Hepatocyte (in vitro differentiated cells): ENCODE data around the gene EPHA5. TPM values are rescaled to one million over a fixed set of nuclear protein-coding genes. Genes with fewer than 3 reads are reported as not detected.

Experiments used
- DNase-seq: peaks from one replicate; pipeline ENCODE4 v3.0.0-alpha.2; 2016; ENCODE audit warnings: low spot score
- H2AFZ ChIP-seq: fragments of 200-600 bp; sonication (generic); 2 replicates; pipeline ENCODE4 v1.6.0; 2016; ENCODE audit warnings: antibody characterized with exemption, mild to moderate bottlenecking
- H3K27ac ChIP-seq: fragments of 200-600 bp; sonication (generic); 2 replicates; pipeline ENCODE4 v1.5.1; 2016; ENCODE audit warnings: mild to moderate bottlenecking
- H3K27me3 ChIP-seq: fragments of 200-600 bp; sonication (generic); 2 replicates; pipeline ENCODE4 v1.6.1; 2016
- H3K36me3 ChIP-seq: fragments of 200-600 bp; sonication (generic); replicated peaks from 2 replicates; pipeline ENCODE4 v1.5.1; 2016; ENCODE audit warnings: low read depth; ENCODE audit not compliant: insufficient read depth
- H3K4me1 ChIP-seq: fragments of 200-600 bp; sonication (generic); 2 replicates; pipeline ENCODE4 v1.5.1; 2016; ENCODE audit warnings: mild to moderate bottlenecking, moderate library complexity; ENCODE audit not compliant: insufficient read depth
- H3K4me2 ChIP-seq: fragments of 200-600 bp; sonication (generic); 2 replicates; pipeline ENCODE4 v1.6.0; 2016
- H3K4me3 ChIP-seq: fragments of 200-600 bp; sonication (generic); 2 replicates; pipeline ENCODE4 v1.5.1; 2016; ENCODE audit warnings: mild to moderate bottlenecking
- H3K79me2 ChIP-seq: fragments of 200-600 bp; sonication (generic); 2 replicates; pipeline ENCODE4 v1.6.0; 2017; ENCODE audit warnings: mild to moderate bottlenecking
- H3K9me2 ChIP-seq: fragments of 200-600 bp; sonication (generic); replicated peaks from 2 replicates; pipeline ENCODE4 v1.6.0; 2017; ENCODE audit warnings: mild to moderate bottlenecking; ENCODE audit not compliant: insufficient read depth
- H3K9me3 ChIP-seq: fragments of 200-600 bp; sonication (generic); 2 replicates; pipeline ENCODE4 v1.5.1; 2016; ENCODE audit warnings: low read depth, mild to moderate bottlenecking
- H4K20me1 ChIP-seq: fragments of 200-600 bp; sonication (generic); 2 replicates; pipeline ENCODE4 v1.6.0; 2016; ENCODE audit warnings: mild to moderate bottlenecking; ENCODE audit not compliant: insufficient read depth, poor library complexity, severe bottlenecking
- CTCF ChIP-seq: fragments of 200-600 bp; sonication (generic); IDR thresholded peaks from 2 replicates; pipeline ENCODE4 v1.5.1; 2016; ENCODE audit warnings: antibody characterized with exemption, mild to moderate bottlenecking; ENCODE audit not compliant: poor library complexity
- EZH2 ChIP-seq: fragments of 200-600 bp; sonication (generic); IDR thresholded peaks from 2 replicates; pipeline ENCODE4 v1.6.1; 2016; ENCODE audit warnings: antibody characterized with exemption, mild to moderate bottlenecking, borderline replicate concordance
- EZH2phosphoT487 ChIP-seq: fragments of 200-600 bp; sonication (generic); IDR thresholded peaks from one replicate; pipeline ENCODE4 v1.6.1; 2018; ENCODE audit warnings: antibody characterized with exemption, mild to moderate bottlenecking, low read depth, moderate library complexity; ENCODE audit not compliant: unreplicated experiment, severe bottlenecking
- WGBS: methylation state at CpG from one replicate; pipeline ENCODE4 v1.1.6; 2016; ENCODE audit warnings: low lambda C conversion rate; ENCODE audit errors: missing lambda C conversion rate; 5-methylcytosine and 5-hydroxymethylcytosine counted together
- polyA plus RNA-seq: library from polyadenylated mRNA; unstranded; fragments of >200 nt; fragmentation: Nextera tagmentation; extraction: Ambion mirVana; gene quantifications from 2 replicates; pipeline ENCODE4 v1.2.1, GENCODE V29; 2016
- total RNA-seq: library from RNA; depleted of rRNA; stranded (reverse); fragments of >200 nt; gene quantifications from 2 replicates; pipeline ENCODE4 v1.2.3, GENCODE V29; 2014

Gene EPHA5
- total and polyA plus RNA-seq, 2 experiments from 2014 or later = 0.05 to 0.63 TPM

- H3K4me1 ChIP-seq = no peaks in the 10 kb centered on the region
- 5% methylated on average over 1 of the region's 1 CpG for WGBS
- no peaks in the 10 kb centered on the region for H3K9me2 ChIP-seq
- H3K27ac ChIP-seq = no peak overlapping the region
- DNase-seq = no peak
- no peak overlapping the region for H2AFZ ChIP-seq
- no peak overlapping the region for H3K4me3 ChIP-seq
- H4K20me1 ChIP-seq = no peaks in the 10 kb centered on the region
- no peak for TF ChIP-seq EZH2phosphoT487
- TF ChIP-seq EZH2 = no peak
- no peak for TF ChIP-seq CTCF
- no peaks in the 10 kb centered on the region for H3K27me3 ChIP-seq
- no peaks in the 10 kb centered on the region for H3K9me3 ChIP-seq
- no peak overlapping the region for H3K4me2 ChIP-seq
- no peaks in the 10 kb centered on the region for H3K36me3 ChIP-seq
- no peaks in the 10 kb centered on the region for H3K79me2 ChIP-seq
Observed at GRCh38 chr4:65302145-65302544, 368.1 kb downstream of the EPHA5 start.

GRCh38 chr4:65296246-65296645 lies 374.0 kb downstream of the EPHA5 start:
- H4K20me1 ChIP-seq = no peaks in the 10 kb centered on the region
- H3K4me2 ChIP-seq = no peak overlapping the region
- H3K4me1 ChIP-seq = no peaks in the 10 kb centered on the region
- no peaks in the 10 kb centered on the region for H3K9me2 ChIP-seq
- H3K36me3 ChIP-seq = no peaks in the 10 kb centered on the region
- no peaks in the 10 kb centered on the region for H3K27me3 ChIP-seq
- no peaks in the 10 kb centered on the region for H3K79me2 ChIP-seq
- no peak for TF ChIP-seq EZH2
- no peak overlapping the region for H2AFZ ChIP-seq
- no peaks in the 10 kb centered on the region for H3K9me3 ChIP-seq
- no peak overlapping the region for H3K4me3 ChIP-seq
- WGBS = 76% methylated on average over 4 of the region's 4 CpGs
- DNase-seq = no peak
- H3K27ac ChIP-seq = no peak overlapping the region

- no peaks in the 10 kb centered on the region for H3K27me3 ChIP-seq
- DNase-seq = no peak
- no peaks in the 10 kb centered on the region for H3K36me3 ChIP-seq
- TF ChIP-seq EZH2phosphoT487 (no peak), CTCF (no peak), EZH2 (no peak)
- no peaks in the 10 kb centered on the region for H3K9me2 ChIP-seq
- H3K4me2 ChIP-seq = no peak overlapping the region
- no peaks in the 10 kb centered on the region for H3K4me1 ChIP-seq
- 59% methylated on average over 3 of the region's 3 CpGs for WGBS
- H3K4me3 ChIP-seq = no peak overlapping the region
- H3K79me2 ChIP-seq = no peaks in the 10 kb centered on the region
- H3K27ac ChIP-seq = no peak overlapping the region
- H2AFZ ChIP-seq = no peak overlapping the region
- no peaks in the 10 kb centered on the region for H4K20me1 ChIP-seq
- H3K9me3 ChIP-seq = no peaks in the 10 kb centered on the region
Observed at GRCh38 chr4:65287071-65287470, 383.2 kb downstream of the EPHA5 start.
